Cardiac fibroblast (primary cell): Measurements from ENCODE around the gene VPS16.

Source experiments
- DNase-seq, 2 donors: peaks; one replicate each; pipeline versions ENCODE4 v3.0.0 to v3.0.0-alpha.2; 2010; ENCODE audit warnings: low read depth in 2 of 2
- H3K4me3 ChIP-seq, 2 donors: replicated peaks in 1 of 2; 1 replicate in 1 of 2; 2 replicates in 1 of 2; pipeline ENCODE4 v1.5.1; 2011; ENCODE audit warnings: low read depth in 2 of 2, low read length in 2 of 2, mild to moderate bottlenecking in 2 of 2, moderate library complexity in 1 of 2
- CTCF ChIP-seq: IDR thresholded peaks from one replicate; pipeline ENCODE4 v1.5.1; 2011; ENCODE audit warnings: low read depth, mild to moderate bottlenecking, low read length, inconsistent platforms

VPS16 gene

GRCh38 chr20:2797136-2797983 is 43.2 kb upstream of the VPS16 start:
- no peak for TF ChIP-seq CTCF
- no peak for DNase-seq
- no peak overlapping the region for H3K4me3 ChIP-seq

GRCh38 chr20:2798095-2798805 is 42.3 kb upstream of the VPS16 start:
- no peak for TF ChIP-seq CTCF
- DNase-seq, result no peak

DNA sequence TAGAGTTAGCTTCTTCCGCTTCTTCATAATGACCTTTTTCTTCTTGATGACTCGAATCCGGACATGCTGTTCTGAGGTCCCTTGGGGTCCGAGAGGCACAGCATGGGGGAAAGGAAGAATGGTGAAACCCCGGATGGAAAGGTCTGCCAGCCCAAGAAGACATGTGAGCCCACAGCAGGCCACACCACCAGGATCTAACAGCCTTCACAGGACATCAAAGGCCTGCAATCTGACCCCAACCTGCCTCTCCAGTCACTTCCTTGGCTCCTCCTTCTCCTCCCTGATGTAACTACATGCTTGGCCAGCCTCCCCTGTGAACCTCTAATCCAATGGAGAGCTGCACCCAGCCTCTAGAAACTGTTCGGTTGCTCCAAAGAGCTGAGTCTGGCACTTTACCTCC is 41.7 kb upstream of the VPS16 start:
- DNase-seq, result peak in 1 of 2 donors; percentile 30
- no peak for TF ChIP-seq CTCF
- H3K4me3 ChIP-seq, result no peak overlapping the region

More at GRCh38 chr20:2798095-2798805, 42.3 kb upstream of the VPS16 start:
- H3K4me3 ChIP-seq, result no peak overlapping the region

DNA sequence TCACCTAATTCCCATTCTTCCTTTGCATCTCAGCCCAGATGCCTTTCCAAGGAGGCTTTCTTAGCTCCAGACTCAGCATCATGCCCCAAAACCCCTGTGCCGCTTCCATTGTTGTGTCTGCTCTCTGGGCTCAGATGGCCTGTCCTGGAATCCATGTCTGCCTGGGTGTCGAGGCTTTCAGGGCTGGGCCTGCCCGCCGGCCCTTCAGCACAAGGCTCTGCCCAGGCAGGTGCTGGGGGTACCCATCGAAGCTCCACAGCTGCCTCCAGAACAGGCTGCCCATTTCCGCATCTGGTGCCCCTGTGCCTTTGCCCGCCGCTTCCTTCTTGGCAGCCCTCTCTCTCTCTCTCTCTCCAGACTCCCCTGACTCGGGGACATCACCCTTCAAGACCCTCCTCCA is 41.3 kb upstream of the VPS16 start:
- no peak overlapping the region for H3K4me3 ChIP-seq
- TF ChIP-seq CTCF, result no peak
- no peak for DNase-seq

GRCh38 chr20:2799688-2800520 is 40.6 kb upstream of the VPS16 start:
- no peak for TF ChIP-seq CTCF
- no peak for DNase-seq
- peak overlapping the region; percentile 24 to 50 for H3K4me3 ChIP-seq

DNA sequence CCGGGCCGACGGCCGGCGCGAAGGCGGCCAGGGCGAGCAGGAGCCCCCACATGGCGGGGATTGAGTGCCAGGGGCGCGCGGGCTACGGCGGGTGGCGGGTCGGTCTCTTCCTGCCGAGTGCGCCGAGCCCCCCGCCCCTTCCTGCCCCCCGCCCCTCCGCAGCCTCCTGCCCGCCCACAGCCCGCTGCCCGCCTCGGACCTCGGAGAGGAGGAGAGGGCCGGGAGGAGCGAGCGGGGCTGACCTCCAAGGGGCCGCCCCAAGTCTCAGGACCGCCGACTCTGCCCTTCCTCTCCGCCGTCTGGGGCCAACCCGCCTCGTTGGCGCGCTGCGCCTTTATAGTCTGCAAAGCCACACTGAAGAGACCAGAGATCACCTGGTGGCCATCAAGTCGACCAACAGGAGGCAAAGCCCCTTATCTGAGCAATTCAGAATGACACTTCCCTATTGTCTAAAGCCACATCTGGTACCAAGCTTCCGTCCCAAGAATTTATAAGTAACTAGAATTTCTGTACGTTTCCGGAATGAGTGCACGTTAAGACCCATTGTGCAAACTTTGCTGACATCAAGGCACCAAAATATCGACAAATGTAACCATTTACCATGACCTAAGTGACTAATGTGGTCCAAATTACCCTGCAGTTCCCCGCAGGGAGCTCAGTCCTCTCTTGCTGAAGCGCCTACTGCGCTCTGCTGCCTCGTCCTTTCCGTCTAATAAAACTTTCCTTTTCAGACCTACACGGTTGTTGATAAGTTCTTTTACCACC is 39.8 kb upstream of the VPS16 start, which contains the start of gene CPXM1:
CPXM1 (minus strand) TSS at position 107 of the 765 bp plus-strand sequence; CDS start at position 52, 55 bp downstream.
- no peak for DNase-seq
- peak within 1 kb of the TSS; percentile 24 to 50 for H3K4me3 ChIP-seq
- TF ChIP-seq CTCF, result no peak
